ENCODE data around the gene TBCD. TPM values are rescaled to one million over a fixed set of nuclear protein-coding genes. Genes with fewer than 3 reads are reported as not detected.

Gene TBCD
- total RNA-seq, 1 donor from 2014 or later = 31.8 TPM

DNA sequence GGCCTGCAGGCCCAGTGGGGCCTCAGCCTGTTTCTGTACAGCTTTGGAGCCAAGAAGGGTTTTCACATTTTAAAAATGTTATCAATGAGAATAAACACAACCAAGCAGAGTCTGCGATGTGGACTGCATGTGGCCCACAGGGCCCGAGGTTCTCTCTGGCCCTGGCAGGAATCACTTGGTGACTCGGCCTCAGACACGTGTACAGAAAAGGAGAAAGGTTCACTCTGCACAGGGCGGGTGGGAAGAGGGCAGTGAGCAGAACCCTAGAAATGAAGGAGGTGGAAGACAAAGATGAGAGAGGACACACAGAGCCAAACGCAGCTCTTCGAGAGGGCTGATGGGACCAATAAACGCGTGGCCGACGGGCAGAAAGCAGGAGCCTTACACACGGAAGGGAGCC, 99.5 kb downstream of the TBCD start:
- FAIRE-seq (no peak), DNase-seq (ENCODE audit: low read depth) (no peak)
- Mint-ChIP-seq H3K36me3 (ENCODE audit: low read depth, unreplicated experiment) (peaks cover 6% of the 10 kb centered on the region), H3K27me3 (ENCODE audit: low read depth, unreplicated experiment) (no peaks in the 10 kb centered on the region), H3K9me3 (ENCODE audit: unreplicated experiment) (peaks cover 1% of the 10 kb centered on the region), H3K4me3 (ENCODE audit: unreplicated experiment) (no peak overlapping the region), H3K27ac (ENCODE audit: unreplicated experiment) (no peak overlapping the region), H3K4me1 (ENCODE audit: low read depth, unreplicated experiment) (no peaks in the 10 kb centered on the region)
- Histone ChIP-seq H4K20me1 (ENCODE audit: insufficient read depth, low read length) (peaks cover 7% of the 10 kb centered on the region), H3K9me3 (ENCODE audit: insufficient read depth, low read depth, low read length) (no peaks in the 10 kb centered on the region), H3K27me3 (ENCODE audit: insufficient read depth, low read length) (no peaks in the 10 kb centered on the region), H3K9ac (ENCODE audit: low read length) (no peak overlapping the region), H3K27ac (ENCODE audit: low read depth, low read length) (no peak overlapping the region), H3K4me1 (ENCODE audit: insufficient read depth, low read length) (no peaks in the 10 kb centered on the region), H3K4me2 (ENCODE audit: low read length) (no peak overlapping the region), H2AFZ (ENCODE audit: low read depth, low read length) (no peak overlapping the region), H3K4me3 (ENCODE audit: insufficient read depth, low read depth, low read length) (no peak overlapping the region), H3K79me2 (ENCODE audit: insufficient read depth, low read length) (peaks cover 5% of the 10 kb centered on the region), H3K36me3 (ENCODE audit: insufficient read depth, low read length) (no peaks in the 10 kb centered on the region)
- no peak for TF ChIP-seq EZH2 (IDR thresholded peaks at IDR 0.05; ENCODE audit: insufficient read depth, low read length)
- TF ChIP-seq CTCF (IDR thresholded peaks at IDR 0.05; ENCODE audit: insufficient read depth, low read depth, low read length) = no peak

DNA sequence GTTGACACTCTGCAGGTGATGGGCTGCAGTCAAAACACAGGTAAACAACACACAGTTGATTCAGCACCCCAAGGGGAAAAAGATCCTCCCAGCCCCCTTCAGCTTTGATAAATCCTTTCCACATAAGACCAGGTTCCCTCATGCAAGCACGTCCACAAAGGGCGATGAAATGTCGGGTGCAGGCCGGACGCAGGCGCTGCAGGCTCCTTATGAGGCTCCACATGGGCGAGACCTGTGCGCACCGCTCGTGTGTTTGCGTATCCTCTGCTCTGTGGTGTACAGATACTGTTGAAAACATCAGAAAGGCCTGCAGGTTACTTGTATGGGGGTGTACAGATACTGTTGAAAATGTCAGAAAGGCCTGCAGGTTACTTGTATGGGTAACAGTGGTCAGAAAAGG, 102.4 kb downstream of the TBCD start:
- Histone ChIP-seq H3K4me3 (ENCODE audit: insufficient read depth, low read depth, low read length) (no peak overlapping the region), H3K4me2 (ENCODE audit: low read length) (no peak overlapping the region), H4K20me1 (ENCODE audit: insufficient read depth, low read length) (peaks cover 7% of the 10 kb centered on the region), H3K27me3 (ENCODE audit: insufficient read depth, low read length) (no peaks in the 10 kb centered on the region), H3K27ac (ENCODE audit: low read depth, low read length) (no peak overlapping the region), H3K9ac (ENCODE audit: low read length) (no peak overlapping the region), H3K9me3 (ENCODE audit: insufficient read depth, low read depth, low read length) (no peaks in the 10 kb centered on the region), H2AFZ (ENCODE audit: low read depth, low read length) (no peak overlapping the region), H3K4me1 (ENCODE audit: insufficient read depth, low read length) (peaks cover under 1% of the 10 kb centered on the region), H3K36me3 (ENCODE audit: insufficient read depth, low read length) (no peaks in the 10 kb centered on the region), H3K79me2 (ENCODE audit: insufficient read depth, low read length) (peaks cover 10% of the 10 kb centered on the region)
- FAIRE-seq = no peak
- no peaks in the 10 kb centered on the region for H3K27me3 Mint-ChIP-seq (ENCODE audit: low read depth, unreplicated experiment)
- no peak for DNase-seq (ENCODE audit: low read depth)
- H3K36me3 Mint-ChIP-seq (ENCODE audit: low read depth, unreplicated experiment) = peaks cover 3% of the 10 kb centered on the region
- H3K9me3 Mint-ChIP-seq (ENCODE audit: unreplicated experiment) = peaks cover 1% of the 10 kb centered on the region
- H3K4me3 Mint-ChIP-seq (ENCODE audit: unreplicated experiment) = no peak overlapping the region
- H3K27ac Mint-ChIP-seq (ENCODE audit: unreplicated experiment) = no peak overlapping the region
- no peak for TF ChIP-seq CTCF (IDR thresholded peaks at IDR 0.05; ENCODE audit: insufficient read depth, low read depth, low read length)
- TF ChIP-seq EZH2 (IDR thresholded peaks at IDR 0.05; ENCODE audit: insufficient read depth, low read length) = no peak
- peaks cover 3% of the 10 kb centered on the region for H3K4me1 Mint-ChIP-seq (ENCODE audit: low read depth, unreplicated experiment)

GRCh38 chr17:82856361-82856760, 104.5 kb downstream of the TBCD start:
- Histone ChIP-seq H3K27ac (ENCODE audit: low read depth, low read length) (no peak overlapping the region), H3K9me3 (ENCODE audit: insufficient read depth, low read depth, low read length) (no peaks in the 10 kb centered on the region), H3K4me1 (ENCODE audit: insufficient read depth, low read length) (peaks cover 14% of the 10 kb centered on the region), H3K4me2 (ENCODE audit: low read length) (no peak overlapping the region), H3K4me3 (ENCODE audit: insufficient read depth, low read depth, low read length) (no peak overlapping the region), H3K9ac (ENCODE audit: low read length) (no peak overlapping the region), H3K36me3 (ENCODE audit: insufficient read depth, low read length) (no peaks in the 10 kb centered on the region), H3K79me2 (ENCODE audit: insufficient read depth, low read length) (peaks cover 14% of the 10 kb centered on the region), H3K27me3 (ENCODE audit: insufficient read depth, low read length) (no peaks in the 10 kb centered on the region), H2AFZ (ENCODE audit: low read depth, low read length) (no peak overlapping the region), H4K20me1 (ENCODE audit: insufficient read depth, low read length) (peaks cover 3% of the 10 kb centered on the region)
- Mint-ChIP-seq H3K27me3 (ENCODE audit: low read depth, unreplicated experiment) (no peaks in the 10 kb centered on the region), H3K36me3 (ENCODE audit: low read depth, unreplicated experiment) (peaks cover 2% of the 10 kb centered on the region), H3K4me3 (ENCODE audit: unreplicated experiment) (no peak overlapping the region), H3K4me1 (ENCODE audit: low read depth, unreplicated experiment) (peaks cover 16% of the 10 kb centered on the region), H3K9me3 (ENCODE audit: unreplicated experiment) (peaks cover 1% of the 10 kb centered on the region), H3K27ac (ENCODE audit: unreplicated experiment) (no peak overlapping the region)
- TF ChIP-seq CTCF (IDR thresholded peaks at IDR 0.05; ENCODE audit: insufficient read depth, low read depth, low read length) (no peak), EZH2 (IDR thresholded peaks at IDR 0.05; ENCODE audit: insufficient read depth, low read length) (no peak)
- no peak for DNase-seq (ENCODE audit: low read depth)
- FAIRE-seq = no peak
